Left cardiac atrium (tissue), 2 donors: Measurements from ENCODE around the gene PLSCR1. TPM values are rescaled to one million over a fixed set of nuclear protein-coding genes. Genes with fewer than 3 reads are reported as not detected.

Source experiments
- total RNA-seq, 2 donors: library from RNA; stranded (reverse); fragmentation: NEBNext Ultra II Directional; extraction: Animal tissue kit (Norgen Biotek cat#: 25700); gene quantifications; one replicate each; pipeline ENCODE4 v1.2.1, GENCODE V29; 2021
- donor health status: DM: no; HTN: yes; CAD: no; lungs with severe emphysema.
- donor health status: DM: yes; HTN: yes; CAD: no.

The PLSCR1 gene
- total RNA-seq, 2 donors from 2014 or later, result 47.2 to 99.7 TPM

Other genes starting within 250 kb of the PLSCR1 start
- gene PLSCR2, start 75.0 kb downstream of the PLSCR1 start, total RNA-seq, result not detected
- not detected for gene PLSCR5, start 60.7 kb upstream of the PLSCR1 start, total RNA-seq